Testis (tissue), 3 donors: ENCODE data around the gene SEC22A. TPM values are rescaled to one million over a fixed set of nuclear protein-coding genes. Genes with fewer than 3 reads are reported as not detected.

Experiments
- DNase-seq: peaks from one replicate; pipeline ENCODE4 v3.0.0-alpha.2; 2019
- H3K27ac ChIP-seq, 2 donors: fragments of 200-600 bp; sonication (generic); one replicate each; pipeline ENCODE4 v1.5.1; 2019
- H3K27me3 ChIP-seq: fragments of 200-600 bp; sonication (generic); one replicate; pipeline ENCODE4 v1.5.1; 2019
- H3K36me3 ChIP-seq: fragments of 200-600 bp; sonication (generic); one replicate; pipeline ENCODE4 v1.5.1; 2017; ENCODE audit warnings: low read depth; ENCODE audit errors: missing control alignments
- H3K4me1 ChIP-seq: fragments of 200-600 bp; sonication (generic); one replicate; pipeline ENCODE4 v1.5.1; 2019
- H3K4me3 ChIP-seq, 2 donors: fragments of 200-600 bp; sonication (generic); one replicate each; pipeline ENCODE4 v1.5.1; 2017 to 2019
- H3K9me3 ChIP-seq: fragments of 200-600 bp; sonication (generic); one replicate; pipeline ENCODE4 v1.5.1; 2017
- CTCF ChIP-seq, 3 experiments: fragments of 450-650 bp in 2 of 3; fragments of 200-600 bp in 1 of 3; sonication (generic) in 1 of 3; IDR thresholded peaks; one replicate each; pipeline ENCODE4 v1.5.1; 2016 to 2019; ENCODE audit warnings: antibody characterized with exemption in 3 of 3, mild to moderate bottlenecking in 2 of 3, moderate library complexity in 1 of 3
- POLR2A ChIP-seq: fragments of 450-650 bp; IDR thresholded peaks from one replicate; pipeline ENCODE4 v1.6.1; 2017; ENCODE audit warnings: antibody characterized with exemption, mild to moderate bottlenecking, moderate library complexity
- WGBS, 2 donors: methylation state at CpG; one replicate each; pipeline ENCODE4 v1.1.5; 2018; 5-methylcytosine and 5-hydroxymethylcytosine counted together
- intact Hi-C: fragments of 100-400 bp; cut with DNase I; formaldehyde crosslinking; loops from one replicate; pipeline ENCODE4 v1.15.1; 2023; ENCODE audit warnings: low total_unique reads
- polyA plus RNA-seq: library from polyadenylated mRNA; stranded (reverse); fragments of 350-450 nt; fragmentation: Illumina TruSeq; extraction: RNeasy Lipid Tissue Mini Kit (QIAGEN cat#74804); gene quantifications from one replicate; pipeline ENCODE4 v1.2.3, GENCODE V29; 2014; ENCODE audit warnings: low read depth, low replicate concordance; ENCODE audit not compliant: insufficient read depth
- total RNA-seq, 2 donors: library from RNA; depleted of rRNA; stranded (reverse); fragments of >200 nt; gene quantifications; one replicate each; pipeline ENCODE4 v1.2.3, GENCODE V29; 2016

Gene SEC22A
- total and polyA plus RNA-seq, 3 donors from 2014 or later, result 52.0 to 59.6 (median 58.8) TPM

DNA sequence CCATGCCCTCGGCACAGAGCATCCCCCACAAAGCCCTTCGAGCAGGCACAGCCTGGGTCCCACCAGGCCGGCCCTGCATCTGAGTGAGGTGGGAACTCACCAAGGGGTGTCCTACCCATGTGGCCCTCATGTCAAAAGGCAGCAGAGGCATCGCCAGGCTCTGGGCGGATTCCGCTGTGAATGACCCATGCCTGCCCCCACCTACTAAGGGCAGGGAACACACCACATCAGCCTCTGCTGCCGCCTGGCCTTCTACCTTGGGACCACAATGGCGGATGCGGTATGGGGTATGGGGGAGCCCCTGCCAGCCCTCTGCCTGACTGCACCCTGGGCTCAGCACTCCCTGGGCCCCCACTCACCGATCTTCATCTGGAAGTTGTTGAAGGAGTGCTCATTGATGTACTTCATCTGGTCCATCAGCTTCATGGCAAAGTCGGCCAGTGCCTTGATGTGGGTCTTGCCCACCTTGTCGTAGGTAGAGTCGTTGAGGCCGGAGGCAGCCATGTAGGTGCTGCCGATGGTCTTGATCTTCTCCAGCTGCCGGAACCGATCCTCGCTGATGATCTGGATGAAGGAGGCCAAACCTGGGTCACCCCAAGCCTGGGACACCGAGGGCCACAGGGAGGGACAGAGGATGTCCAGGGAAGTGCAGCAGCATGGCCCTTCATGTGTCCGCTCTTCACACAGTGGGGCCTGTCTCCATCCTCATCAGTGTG is 87.8 kb downstream of the SEC22A start:
- no peaks in the 10 kb centered on the region for H3K9me3 ChIP-seq
- no peaks in the 10 kb centered on the region for H3K36me3 ChIP-seq
- H3K27ac ChIP-seq, result no peak overlapping the region
- intact Hi-C loops, result no loop called here
- H3K4me3 ChIP-seq, result no peak overlapping the region
- no peaks in the 10 kb centered on the region for H3K4me1 ChIP-seq
- no peak for DNase-seq
- H3K27me3 ChIP-seq, result no peaks in the 10 kb centered on the region
- 91 to 95% methylated on average over 6 to 20 of the region's 20 CpGs for WGBS, 2 donors
- TF ChIP-seq CTCF (IDR thresholded peaks at IDR 0.05) (no peak), POLR2A (no peak)

DNA sequence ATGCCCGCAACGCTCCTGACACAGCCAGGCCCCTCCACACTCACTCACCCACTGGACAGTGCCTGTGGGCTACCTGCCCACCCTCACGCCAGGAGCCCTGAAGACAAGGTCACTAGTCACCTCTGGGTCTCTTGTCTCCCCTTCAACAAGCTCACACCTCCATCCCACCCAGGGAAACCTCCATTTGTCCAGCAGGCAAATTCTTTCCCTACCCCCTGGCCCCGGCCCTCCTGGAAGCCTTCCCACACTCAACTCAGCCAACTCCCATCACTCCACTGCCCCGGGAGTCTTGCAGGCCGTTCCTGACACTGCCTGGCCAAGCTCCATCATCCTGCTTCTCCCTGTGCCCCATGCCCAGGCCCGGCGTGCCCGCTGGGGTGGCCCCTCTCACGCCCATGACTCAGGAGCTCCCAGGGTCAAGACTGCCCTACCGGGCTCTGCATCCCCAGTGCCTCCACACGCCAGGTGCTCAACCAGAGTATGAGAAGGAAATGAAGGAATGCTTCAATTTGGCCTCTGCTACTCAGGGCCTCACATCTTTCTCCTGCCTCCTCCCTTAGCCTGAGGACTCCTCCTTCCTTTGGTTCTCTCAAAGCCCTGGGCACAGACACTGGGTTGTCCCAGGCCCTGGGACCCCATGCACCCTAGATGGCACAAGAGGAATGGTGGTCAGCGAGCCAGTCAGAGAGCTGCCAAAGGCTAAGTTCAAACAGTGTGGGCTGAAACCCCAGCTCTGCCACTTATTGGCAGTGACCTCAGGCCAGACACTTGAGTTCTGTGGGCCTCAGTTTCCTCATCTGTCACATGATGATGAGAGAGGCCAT is 88.6 kb downstream of the SEC22A start:
- no peaks in the 10 kb centered on the region for H3K27me3 ChIP-seq
- WGBS, 2 donors, result 85 to 89% methylated on average over 12 to 13 of the region's 13 CpGs
- no peaks in the 10 kb centered on the region for H3K9me3 ChIP-seq
- TF ChIP-seq CTCF (IDR thresholded peaks at IDR 0.05), result no peak
- no peak for TF ChIP-seq POLR2A
- intact Hi-C loops, result no loop called here
- no peaks in the 10 kb centered on the region for H3K36me3 ChIP-seq
- DNase-seq, result peak; percentile 7
- no peak overlapping the region for H3K27ac ChIP-seq
- H3K4me3 ChIP-seq, result no peak overlapping the region
- no peaks in the 10 kb centered on the region for H3K4me1 ChIP-seq

- intact Hi-C loops, result no loop called here
- peak; percentile 10 for DNase-seq
- H3K4me1 ChIP-seq, result no peaks in the 10 kb centered on the region
- H3K4me3 ChIP-seq, result no peak overlapping the region
- no peaks in the 10 kb centered on the region for H3K27me3 ChIP-seq
- TF ChIP-seq POLR2A (no peak), CTCF (IDR thresholded peaks at IDR 0.05) (no peak)
- 92% methylated on average over 18 to 23 of the region's 23 CpGs for WGBS, 2 donors
- H3K9me3 ChIP-seq, result no peaks in the 10 kb centered on the region
- H3K27ac ChIP-seq, result no peak overlapping the region
- H3K36me3 ChIP-seq, result no peaks in the 10 kb centered on the region
Observed at GRCh38 chr3:123290962-123291361, 89.2 kb downstream of the SEC22A start.

- Histone ChIP-seq H3K9me3 (no peaks in the 10 kb centered on the region), H3K4me3 (no peak overlapping the region), H3K4me1 (no peaks in the 10 kb centered on the region), H3K27me3 (no peaks in the 10 kb centered on the region), H3K36me3 (no peaks in the 10 kb centered on the region), H3K27ac (no peak overlapping the region)
- no peak for DNase-seq
- intact Hi-C loops, result no loop called here
- 82 to 88% methylated on average over 6 to 7 of the region's 7 CpGs for WGBS, 2 donors
- no peak for TF ChIP-seq CTCF (IDR thresholded peaks at IDR 0.05)
- no peak for TF ChIP-seq POLR2A
Observed at GRCh38 chr3:123291404-123291803, 89.7 kb downstream of the SEC22A start.
